K562 (cell line): ENCODE data around the gene EML3.

Experiments used
- BHLHE40 ChIP-seq: IDR thresholded peaks from 2 replicates; pipeline ENCODE4 v1.6.1; 2011; ENCODE audit warnings: low read length, improper control_type of control experiment
- CEBPB ChIP-seq: fragments of 450-650 bp; IDR thresholded peaks from 2 replicates; pipeline ENCODE4 v1.6.1; 2016; ENCODE audit warnings: missing genetic modification characterization, missing compliant biosample characterization
- CREB1 ChIP-seq, 2 experiments: sonication (generic) in 1 of 2; formaldehyde crosslinking in 1 of 2; IDR thresholded peaks; 2 replicates each; pipeline versions ENCODE4 v1.6.1 to v1.8.0; 2012 to 2022; ENCODE audit warnings: inconsistent platforms in 1 of 2, mild to moderate bottlenecking in 1 of 2, missing genetic modification reagents in 1 of 2, moderate library complexity in 1 of 2
- ERF ChIP-seq: fragments of 450-650 bp; formaldehyde crosslinking; IDR thresholded peaks from 2 replicates; pipeline ENCODE4 v1.4.0; 2020; ENCODE audit warnings: mild to moderate bottlenecking, mixed read lengths
- NR4A1 ChIP-seq, 2 experiments: fragments of 250-450 bp in 1 of 2; fragments of 450-650 bp in 1 of 2; sonication (Bioruptor Pico) in 1 of 2; IDR thresholded peaks; 2 replicates each; pipeline versions ENCODE4 v1.4.0 to v1.6.1; 2016 to 2020; ENCODE audit warnings: mild to moderate bottlenecking in 2 of 2, missing compliant biosample characterization in 1 of 2, missing genetic modification characterization in 1 of 2, moderate library complexity in 1 of 2
- PCBP1 ChIP-seq: fragments of 200-400 bp; formaldehyde crosslinking; IDR thresholded peaks from 2 replicates; pipeline ENCODE4 v1.6.1; 2018; ENCODE audit warnings: mild to moderate bottlenecking, low read depth, low read length; ENCODE audit not compliant: poor library complexity, severe bottlenecking
- RAD51 ChIP-seq: fragments of 450-650 bp; IDR thresholded peaks from 2 replicates; pipeline ENCODE4 v1.7.1; 2016; ENCODE audit warnings: low read depth, mild to moderate bottlenecking, borderline replicate concordance
- RUNX1 ChIP-seq: sonication (generic); IDR thresholded peaks from 2 replicates; pipeline ENCODE4 v1.6.1; 2016; ENCODE audit warnings: antibody characterized with exemption, low read depth
- TARDBP ChIP-seq: fragments of 450-650 bp; IDR thresholded peaks from 2 replicates; pipeline ENCODE4 v1.6.1; 2016
- ZZZ3 ChIP-seq: fragments of 450-650 bp; IDR thresholded peaks from 2 replicates; pipeline ENCODE4 v1.6.1; 2016; ENCODE audit warnings: antibody characterized with exemption, mild to moderate bottlenecking, moderate library complexity
- TF ChIP-seq, protein P1 (sequence below), 3 experiments: IDR thresholded peaks in 2 of 3; conservative IDR thresholded peaks in 1 of 3; 2 replicates each; pipeline ENCODE4 v1.5.1; 2011 to 2012; ENCODE audit warnings: low read length in 3 of 3, mild to moderate bottlenecking in 3 of 3, control low read depth in 2 of 3, improper control_type of control experiment in 1 of 3, inconsistent platforms in 1 of 3, low read depth in 1 of 3, mixed read lengths in 1 of 3, moderate library complexity in 1 of 3; ENCODE audit not compliant: insufficient read depth in 2 of 3
- TF ChIP-seq, protein P2 (sequence below), 2 experiments: fragments of 450-650 bp; formaldehyde crosslinking in 1 of 2; IDR thresholded peaks; 2 replicates each; pipeline versions ENCODE4 v1.4.0 to v1.6.1; 2014 to 2020; ENCODE audit warnings: mild to moderate bottlenecking in 2 of 2, borderline replicate concordance in 1 of 2, low read depth in 1 of 2
- TF ChIP-seq, protein P3 (sequence below): fragments of 450-650 bp; formaldehyde crosslinking; IDR thresholded peaks from 2 replicates; pipeline ENCODE4 v1.4.0; 2020; ENCODE audit warnings: mild to moderate bottlenecking

DNA sequence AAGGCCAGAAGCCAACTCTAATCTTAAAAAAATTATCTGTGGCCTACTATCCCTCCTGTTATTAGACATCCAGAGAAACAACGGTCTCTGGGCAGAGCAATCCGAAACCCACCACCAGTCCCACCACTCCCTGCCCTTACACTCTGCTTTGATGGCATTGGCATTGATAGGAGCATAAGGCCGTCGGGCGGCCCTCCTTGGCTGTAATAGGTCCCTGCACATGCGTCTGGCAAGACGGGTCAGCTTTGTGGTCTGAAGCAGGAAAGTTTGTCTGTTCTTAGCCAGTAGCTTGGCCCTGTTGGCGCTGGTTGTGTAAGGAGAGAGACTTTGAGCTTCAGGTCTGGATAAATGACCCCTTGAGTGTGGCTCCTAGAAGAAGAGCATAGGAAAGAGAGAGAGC lies 17.5 kb downstream of the EML3 start:
- TF ChIP-seq, protein P1, sequence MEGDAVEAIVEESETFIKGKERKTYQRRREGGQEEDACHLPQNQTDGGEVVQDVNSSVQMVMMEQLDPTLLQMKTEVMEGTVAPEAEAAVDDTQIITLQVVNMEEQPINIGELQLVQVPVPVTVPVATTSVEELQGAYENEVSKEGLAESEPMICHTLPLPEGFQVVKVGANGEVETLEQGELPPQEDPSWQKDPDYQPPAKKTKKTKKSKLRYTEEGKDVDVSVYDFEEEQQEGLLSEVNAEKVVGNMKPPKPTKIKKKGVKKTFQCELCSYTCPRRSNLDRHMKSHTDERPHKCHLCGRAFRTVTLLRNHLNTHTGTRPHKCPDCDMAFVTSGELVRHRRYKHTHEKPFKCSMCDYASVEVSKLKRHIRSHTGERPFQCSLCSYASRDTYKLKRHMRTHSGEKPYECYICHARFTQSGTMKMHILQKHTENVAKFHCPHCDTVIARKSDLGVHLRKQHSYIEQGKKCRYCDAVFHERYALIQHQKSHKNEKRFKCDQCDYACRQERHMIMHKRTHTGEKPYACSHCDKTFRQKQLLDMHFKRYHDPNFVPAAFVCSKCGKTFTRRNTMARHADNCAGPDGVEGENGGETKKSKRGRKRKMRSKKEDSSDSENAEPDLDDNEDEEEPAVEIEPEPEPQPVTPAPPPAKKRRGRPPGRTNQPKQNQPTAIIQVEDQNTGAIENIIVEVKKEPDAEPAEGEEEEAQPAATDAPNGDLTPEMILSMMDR (IDR thresholded peaks at IDR 0.05 in 2 of 3, conservative IDR thresholded peaks at IDR 0.05 in 1 of 3; ENCODE audit: insufficient read depth in 2 of 3, low read depth in 1 of 3, low read length in 3 of 3), result no peak
- no peak for TF ChIP-seq ERF (CRISPR knock-in tag)
- no peak for TF ChIP-seq CEBPB
- no peak for TF ChIP-seq CREB1 (IDR thresholded peaks at IDR 0.05)
- no peak for TF ChIP-seq CREB1 (CRISPR knock-in tag; IDR thresholded peaks at IDR 0.05)
- TF ChIP-seq BHLHE40, result no peak
- no peak for TF ChIP-seq TARDBP
- TF ChIP-seq RUNX1, result no peak
- no peak for TF ChIP-seq PCBP1
- TF ChIP-seq, protein P2, sequence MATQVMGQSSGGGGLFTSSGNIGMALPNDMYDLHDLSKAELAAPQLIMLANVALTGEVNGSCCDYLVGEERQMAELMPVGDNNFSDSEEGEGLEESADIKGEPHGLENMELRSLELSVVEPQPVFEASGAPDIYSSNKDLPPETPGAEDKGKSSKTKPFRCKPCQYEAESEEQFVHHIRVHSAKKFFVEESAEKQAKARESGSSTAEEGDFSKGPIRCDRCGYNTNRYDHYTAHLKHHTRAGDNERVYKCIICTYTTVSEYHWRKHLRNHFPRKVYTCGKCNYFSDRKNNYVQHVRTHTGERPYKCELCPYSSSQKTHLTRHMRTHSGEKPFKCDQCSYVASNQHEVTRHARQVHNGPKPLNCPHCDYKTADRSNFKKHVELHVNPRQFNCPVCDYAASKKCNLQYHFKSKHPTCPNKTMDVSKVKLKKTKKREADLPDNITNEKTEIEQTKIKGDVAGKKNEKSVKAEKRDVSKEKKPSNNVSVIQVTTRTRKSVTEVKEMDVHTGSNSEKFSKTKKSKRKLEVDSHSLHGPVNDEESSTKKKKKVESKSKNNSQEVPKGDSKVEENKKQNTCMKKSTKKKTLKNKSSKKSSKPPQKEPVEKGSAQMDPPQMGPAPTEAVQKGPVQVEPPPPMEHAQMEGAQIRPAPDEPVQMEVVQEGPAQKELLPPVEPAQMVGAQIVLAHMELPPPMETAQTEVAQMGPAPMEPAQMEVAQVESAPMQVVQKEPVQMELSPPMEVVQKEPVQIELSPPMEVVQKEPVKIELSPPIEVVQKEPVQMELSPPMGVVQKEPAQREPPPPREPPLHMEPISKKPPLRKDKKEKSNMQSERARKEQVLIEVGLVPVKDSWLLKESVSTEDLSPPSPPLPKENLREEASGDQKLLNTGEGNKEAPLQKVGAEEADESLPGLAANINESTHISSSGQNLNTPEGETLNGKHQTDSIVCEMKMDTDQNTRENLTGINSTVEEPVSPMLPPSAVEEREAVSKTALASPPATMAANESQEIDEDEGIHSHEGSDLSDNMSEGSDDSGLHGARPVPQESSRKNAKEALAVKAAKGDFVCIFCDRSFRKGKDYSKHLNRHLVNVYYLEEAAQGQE (IDR thresholded peaks at IDR 0.05; ENCODE audit: borderline replicate concordance), result no peak
- TF ChIP-seq, protein P2 (CRISPR knock-in tag; IDR thresholded peaks at IDR 0.05; ENCODE audit: low read depth), result no peak
- TF ChIP-seq ZZZ3, result no peak
- TF ChIP-seq, protein P3, sequence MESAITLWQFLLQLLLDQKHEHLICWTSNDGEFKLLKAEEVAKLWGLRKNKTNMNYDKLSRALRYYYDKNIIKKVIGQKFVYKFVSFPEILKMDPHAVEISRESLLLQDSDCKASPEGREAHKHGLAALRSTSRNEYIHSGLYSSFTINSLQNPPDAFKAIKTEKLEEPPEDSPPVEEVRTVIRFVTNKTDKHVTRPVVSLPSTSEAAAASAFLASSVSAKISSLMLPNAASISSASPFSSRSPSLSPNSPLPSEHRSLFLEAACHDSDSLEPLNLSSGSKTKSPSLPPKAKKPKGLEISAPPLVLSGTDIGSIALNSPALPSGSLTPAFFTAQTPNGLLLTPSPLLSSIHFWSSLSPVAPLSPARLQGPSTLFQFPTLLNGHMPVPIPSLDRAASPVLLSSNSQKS (CRISPR knock-in tag), result no peak
- TF ChIP-seq RAD51, result no peak
- TF ChIP-seq NR4A1 (CRISPR knock-in tag; IDR thresholded peaks at IDR 0.05), result no peak
- TF ChIP-seq NR4A1 (tag; IDR thresholded peaks at IDR 0.05), result no peak
